Spleen (tissue), 11 donors: Measurements from ENCODE around the gene ARMC6. TPM values are rescaled to one million over a fixed set of nuclear protein-coding genes. Genes with fewer than 3 reads are reported as not detected.

ENCODE experiments used
- DNase-seq: peaks from one replicate; pipeline ENCODE4 v3.0.0-alpha.2; 2020
- H3K27ac ChIP-seq, 8 donors: fragments of 200-600 bp; sonication (generic) in 7 of 8; 1 replicate in 4 of 8; 2 replicates in 4 of 8; pipeline versions ENCODE4 v1.5.0 to v1.8.0; 2016 to 2021; ENCODE audit warnings: inconsistent platforms in 4 of 8, mild to moderate bottlenecking in 4 of 8, moderate library complexity in 1 of 8
- H3K27me3 ChIP-seq, 7 donors: fragments of 200-600 bp; sonication (generic) in 6 of 7; replicated peaks in 1 of 7; 1 replicate in 4 of 7; 2 replicates in 3 of 7; pipeline versions ENCODE4 v1.5.0 to v1.8.0; 2016 to 2021; ENCODE audit warnings: inconsistent platforms in 3 of 7, mild to moderate bottlenecking in 1 of 7
- H3K36me3 ChIP-seq, 6 donors: fragments of 200-600 bp; sonication (generic) in 5 of 6; 1 replicate in 4 of 6; 2 replicates in 2 of 6; pipeline versions ENCODE4 v1.5.0 to v1.8.0; 2016 to 2021; ENCODE audit warnings: inconsistent platforms in 2 of 6
- H3K4me1 ChIP-seq, 6 donors: fragments of 200-600 bp; sonication (generic) in 5 of 6; 1 replicate in 3 of 6; 2 replicates in 3 of 6; pipeline versions ENCODE4 v1.5.0 to v1.8.0; 2016 to 2021; ENCODE audit warnings: inconsistent platforms in 3 of 6
- H3K4me3 ChIP-seq, 8 donors: fragments of 200-600 bp; sonication (generic) in 7 of 8; 1 replicate in 4 of 8; 2 replicates in 4 of 8; pipeline versions ENCODE4 v1.5.0 to v1.8.0; 2016 to 2021; ENCODE audit warnings: inconsistent platforms in 4 of 8, mild to moderate bottlenecking in 4 of 8, moderate library complexity in 2 of 8
- H3K9me3 ChIP-seq, 8 donors: fragments of 200-600 bp; sonication (generic) in 7 of 8; 1 replicate in 4 of 8; 2 replicates in 4 of 8; pipeline versions ENCODE4 v1.5.0 to v1.8.0; 2016 to 2021; ENCODE audit warnings: inconsistent platforms in 4 of 8
- POLR2A ChIP-seq, 3 donors: fragments of 450-650 bp; IDR thresholded peaks; one replicate each; pipeline ENCODE4 v1.5.1; 2017; ENCODE audit warnings: antibody characterized with exemption in 3 of 3, mild to moderate bottlenecking in 1 of 3
- POLR2AphosphoS5 ChIP-seq, 3 donors: sonication (generic); formaldehyde crosslinking; IDR thresholded peaks; one replicate each; pipeline ENCODE4 v1.5.1; 2017; ENCODE audit warnings: antibody characterized with exemption in 3 of 3
- WGBS, 5 donors: extraction: QIAGEN DNeasy Blood & Tissue Kit in 3 of 5; methylation state at CpG; one replicate each; pipeline versions ENCODE4 v1.1.5 to v1.1.7; 2013 to 2018; 5-methylcytosine and 5-hydroxymethylcytosine counted together
- intact Hi-C: fragments of 100-400 bp; cut with DNase I; formaldehyde crosslinking; loops from one replicate; pipeline ENCODE4 v1.15.0; 2023; ENCODE audit warnings: low total_unique reads
- polyA plus RNA-seq, 3 donors: library from polyadenylated mRNA; stranded (reverse); fragments of 200-250 nt; gene quantifications; one replicate each; pipeline ENCODE4 v1.2.1, GENCODE V29; 2013
- total RNA-seq, 7 donors: library from RNA; depleted of rRNA in 3 of 7; stranded (reverse); fragments of >200 nt in 3 of 7; fragmentation: NEBNext Ultra II Directional in 4 of 7; extraction: Animal tissue kit (Norgen Biotek cat#: 25700) in 4 of 7; gene quantifications; one replicate each; pipeline versions ENCODE4 v1.1.0 to v1.2.1, GENCODE V29; 2016 to 2021
- TF ChIP-seq, protein P1 (sequence below), 11 experiments: fragments of 200-600 bp in 7 of 11; fragments of 450-650 bp in 4 of 11; sonication (generic) in 4 of 11; IDR thresholded peaks in 8 of 11; conservative IDR thresholded peaks in 3 of 11; 1 replicate in 7 of 11; 2 replicates in 4 of 11; pipeline versions ENCODE4 v1.4.0 to v1.8.0; 2016 to 2021; ENCODE audit warnings: antibody characterized with exemption in 11 of 11, inconsistent platforms in 4 of 11, mild to moderate bottlenecking in 1 of 11
- donor health status: healthy with polysubstance abuse.
- donor health status: DM: no; HTN: no; CAD: no; lungs with moderate emphysema.
- donor health status: DM: no; HTN: no; CAD: no.
- donor health status: Bipolar disorder and iron deficiency.
- donor health status: healthy.
- donor health status: DM: no; HTN: no; CAD: no.
- donor health status: DM: yes; HTN: yes; CAD: no.

Gene ARMC6
- total and polyA plus RNA-seq, 10 donors: 17.2 to 29.0 (median 25.6) TPM

GRCh38 chr19:19063183-19064097, 30.0 kb downstream of the ARMC6 start, which contains the start of gene SLC25A42:
Gene SLC25A42, plus strand, starts transcription at chr19:19063994. Its CDS starts 32,131 bp downstream, at chr19:19096125.
- WGBS, 5 donors: 4 to 14% (median 5%) methylated on average over 29 to 77 of the region's 77 CpGs
- Histone ChIP-seq H3K4me3 (peak within 1 kb of the TSS; percentile 57 to 95 (median 80)), H3K4me1 (peaks cover 21 to 54% (median 44%) of the 10 kb centered on the region in 6 donors), H3K27ac (peak within 1 kb of the TSS; percentile 59 to 93 (median 86)), H3K9me3 (no peaks in the 10 kb centered on the region), H3K27me3 (no peaks in the 10 kb centered on the region), H3K36me3 (peaks cover 0 to 27% (median 3%) of the 10 kb centered on the region in 6 donors)
- intact Hi-C loops: loop anchor here (5.0 kb wide), 1 partner anchor 74 kb away; the partner anchor contains the start of gene TMEM161A
- TF ChIP-seq, protein P1, sequence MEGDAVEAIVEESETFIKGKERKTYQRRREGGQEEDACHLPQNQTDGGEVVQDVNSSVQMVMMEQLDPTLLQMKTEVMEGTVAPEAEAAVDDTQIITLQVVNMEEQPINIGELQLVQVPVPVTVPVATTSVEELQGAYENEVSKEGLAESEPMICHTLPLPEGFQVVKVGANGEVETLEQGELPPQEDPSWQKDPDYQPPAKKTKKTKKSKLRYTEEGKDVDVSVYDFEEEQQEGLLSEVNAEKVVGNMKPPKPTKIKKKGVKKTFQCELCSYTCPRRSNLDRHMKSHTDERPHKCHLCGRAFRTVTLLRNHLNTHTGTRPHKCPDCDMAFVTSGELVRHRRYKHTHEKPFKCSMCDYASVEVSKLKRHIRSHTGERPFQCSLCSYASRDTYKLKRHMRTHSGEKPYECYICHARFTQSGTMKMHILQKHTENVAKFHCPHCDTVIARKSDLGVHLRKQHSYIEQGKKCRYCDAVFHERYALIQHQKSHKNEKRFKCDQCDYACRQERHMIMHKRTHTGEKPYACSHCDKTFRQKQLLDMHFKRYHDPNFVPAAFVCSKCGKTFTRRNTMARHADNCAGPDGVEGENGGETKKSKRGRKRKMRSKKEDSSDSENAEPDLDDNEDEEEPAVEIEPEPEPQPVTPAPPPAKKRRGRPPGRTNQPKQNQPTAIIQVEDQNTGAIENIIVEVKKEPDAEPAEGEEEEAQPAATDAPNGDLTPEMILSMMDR (IDR thresholded peaks at IDR 0.05 in 8 of 11, conservative IDR thresholded peaks at IDR 0.05 in 3 of 11): peak in 2 of 11 experiments; percentile 12 to 25
- TF ChIP-seq POLR2A (IDR thresholded peaks at IDR 0.05) (peak in 1 of 3 donors; percentile 5), POLR2AphosphoS5 (IDR thresholded peaks at IDR 0.05) (peak; percentile 85 to 89 (median 87))
- peak; percentile 99 for DNase-seq

DNA sequence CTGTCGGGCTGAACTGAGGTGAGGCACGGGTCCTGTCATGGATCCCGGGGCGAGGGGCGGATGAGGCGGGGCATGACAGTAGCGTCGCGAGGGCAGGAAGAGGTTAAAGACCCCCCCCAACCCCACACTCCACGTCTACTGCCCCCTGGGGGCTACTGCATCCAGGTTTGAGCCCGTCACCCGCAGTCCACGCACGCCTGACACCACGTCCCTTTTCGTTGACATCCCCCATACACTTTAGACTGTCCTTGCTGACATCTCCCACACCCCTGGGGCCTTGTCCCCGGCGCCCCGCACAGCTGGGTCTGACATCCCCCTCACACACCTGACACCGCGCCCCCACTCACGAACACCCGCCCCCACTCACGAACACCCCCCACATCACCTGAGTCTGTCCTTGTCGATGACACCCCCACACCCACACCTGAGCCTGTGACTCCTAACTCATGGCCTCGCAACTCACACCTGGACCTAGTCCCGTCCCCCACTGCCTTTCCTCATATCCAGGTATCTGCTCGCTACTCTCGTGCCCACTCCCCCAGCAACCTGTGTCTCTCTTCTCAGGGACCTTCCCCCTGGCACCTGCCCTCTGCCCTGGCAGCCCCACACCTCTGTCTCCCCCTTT, 30.8 kb downstream of the ARMC6 start:
- DNase-seq: no peak
- intact Hi-C loops: loop anchor here (5.0 kb wide), 1 partner anchor 73 kb away; the partner anchor contains the start of gene TMEM161A
- H3K4me1 ChIP-seq: peaks cover 21 to 61% (median 52%) of the 10 kb centered on the region in 6 donors
- no peaks in the 10 kb centered on the region for H3K9me3 ChIP-seq
- H3K27ac ChIP-seq: peak overlapping the region in 7 of 8 donors; percentile 51 to 93 (median 86)
- peaks cover 0 to 19% (median under 1%) of the 10 kb centered on the region in 6 donors for H3K36me3 ChIP-seq
- TF ChIP-seq POLR2A (IDR thresholded peaks at IDR 0.05) (no peak), POLR2AphosphoS5 (IDR thresholded peaks at IDR 0.05) (no peak)
- TF ChIP-seq, protein P1 (IDR thresholded peaks at IDR 0.05 in 8 of 11, conservative IDR thresholded peaks at IDR 0.05 in 3 of 11): peak in 5 of 11 experiments; percentile 21 to 47 (median 40)
- peak overlapping the region; percentile 57 to 95 (median 80) for H3K4me3 ChIP-seq
- 0 to 2% (median 2%) methylated on average over 19 to 29 of the region's 29 CpGs for WGBS, 5 donors
- H3K27me3 ChIP-seq: no peaks in the 10 kb centered on the region

- no peaks in the 10 kb centered on the region for H3K27me3 ChIP-seq
- H3K4me1 ChIP-seq: peaks cover 21 to 68% (median 56%) of the 10 kb centered on the region in 6 donors
- intact Hi-C loops: loop anchor here (5.0 kb wide), 1 partner anchor 72 kb away; the partner anchor contains the start of gene TMEM161A
- peaks cover 0 to 11% (median 0%) of the 10 kb centered on the region in 6 donors for H3K36me3 ChIP-seq
- DNase-seq: peak; percentile 87
- no peaks in the 10 kb centered on the region for H3K9me3 ChIP-seq
- TF ChIP-seq, protein P1 (IDR thresholded peaks at IDR 0.05 in 8 of 11, conservative IDR thresholded peaks at IDR 0.05 in 3 of 11): no peak
- TF ChIP-seq POLR2A (IDR thresholded peaks at IDR 0.05) (no peak), POLR2AphosphoS5 (IDR thresholded peaks at IDR 0.05) (peak in 2 of 3 donors; percentile 29 to 41)
- 0 to 3% (median 1%) methylated on average over 20 to 25 of the region's 25 CpGs for WGBS, 5 donors
- peak overlapping the region; percentile 57 to 95 (median 80) for H3K4me3 ChIP-seq
- H3K27ac ChIP-seq: peak overlapping the region in 7 of 8 donors; percentile 58 to 93 (median 86)
These were observed 31.7 kb downstream of the ARMC6 start for GRCh38 chr19:19064811-19065745.
